GM12878 (cell line): ENCODE measurements around the gene TMEM132C. TPM values are rescaled to one million over a fixed set of nuclear protein-coding genes. Genes with fewer than 3 reads are reported as not detected.

Experiments
- ATF7 ChIP-seq: fragments of 450-650 bp; IDR thresholded peaks from 2 replicates; pipeline ENCODE4 v1.6.1; 2016; ENCODE audit warnings: low read depth, mild to moderate bottlenecking
- CHD1 ChIP-seq: IDR thresholded peaks from 2 replicates; pipeline ENCODE4 v1.6.1; 2012; ENCODE audit warnings: low read depth, low read length, improper control_type of control experiment
- MYC ChIP-seq: IDR thresholded peaks from 2 replicates; pipeline ENCODE4 v1.6.1; 2011; ENCODE audit warnings: mild to moderate bottlenecking, low read length, moderate library complexity, inconsistent platforms; ENCODE audit not compliant: insufficient read depth, insufficient replicate concordance, insufficient read length, severe bottlenecking
- NFIC ChIP-seq: IDR thresholded peaks from 2 replicates; pipeline ENCODE4 v1.6.1; 2012; ENCODE audit warnings: low read depth, mild to moderate bottlenecking, inconsistent platforms, low read length, moderate library complexity
- PRDM15 ChIP-seq: fragments of 450-650 bp; formaldehyde crosslinking; IDR thresholded peaks from 2 replicates; pipeline ENCODE4 v1.4.0; 2020; ENCODE audit warnings: mild to moderate bottlenecking, moderate library complexity
- SMAD1 ChIP-seq: fragments of 450-650 bp; IDR thresholded peaks from 2 replicates; pipeline ENCODE4 v1.6.1; 2018; ENCODE audit warnings: mild to moderate bottlenecking, low read depth; ENCODE audit not compliant: partially characterized antibody
- ZBTB11 ChIP-seq: fragments of 450-650 bp; formaldehyde crosslinking; IDR thresholded peaks from 2 replicates; pipeline ENCODE4 v1.5.0; 2022; ENCODE audit warnings: mild to moderate bottlenecking, missing genetic modification characterization
- polyA plus RNA-seq, 11 experiments: library from polyadenylated mRNA; depleted of rRNA in 4 of 11; unstranded in 6 of 11; stranded (reverse) in 5 of 11; fragments of >200 nt; fragmentation: Nextera tagmentation in 4 of 11; fragmentation: Illumina TruSeq in 1 of 11; extraction: Ambion mirVana in 4 of 11; extraction: Trizol in 1 of 11; gene quantifications; 1 replicate in 1 of 11; 2 replicates in 10 of 11; pipeline versions ENCODE4 v1.2.1 to v1.2.3, GENCODE V29; 2011 to 2016; ENCODE audit warnings: inconsistent platforms in 2 of 11, missing spikeins in 2 of 11, low read depth in 1 of 11
- total RNA-seq, 4 experiments: library from RNA; depleted of rRNA in 3 of 4; stranded (reverse); fragments of >200 nt in 3 of 4; fragmentation: Illumina TruSeq in 1 of 4; extraction: Trizol in 1 of 4; gene quantifications; 2 replicates each; pipeline versions ENCODE4 v1.2.1 to v1.2.3, GENCODE V29; 2013 to 2021

The TMEM132C gene
- total and polyA plus RNA-seq, 10 of the 15 experiments (the other 5 are each of a cell fraction or from before 2014, with no cell fraction given): not detected

GRCh38 chr12:128667193-128667592 lies 400.2 kb downstream of the TMEM132C start (continued):
- TF ChIP-seq PRDM15 (CRISPR knock-in tag): no peak
- TF ChIP-seq MYC: no peak
- no peak for TF ChIP-seq CHD1
- TF ChIP-seq ZBTB11 (CRISPR knock-in tag): no peak
- no peak for TF ChIP-seq SMAD1
- no peak for TF ChIP-seq ATF7
- TF ChIP-seq NFIC: no peak
